HCT116 (cell line): ENCODE results near the gene PCBP3. TPM values are rescaled to one million over a fixed set of nuclear protein-coding genes. Genes with fewer than 3 reads are reported as not detected.

Source experiments
- ATAC-seq: fragments of 200-7000 bp; cut with Tn5 transposase; 2 replicates; pipeline ENCODE4 v1.9.1; 2020; ENCODE audit warnings: mild to moderate bottlenecking, moderate library complexity
- BruUV-seq: library from RNA; stranded (reverse); fragments of 400-500 nt; replicated peaks from 2 replicates; lab custom pipeline; 2021; lab: Mats Ljungman, UMichigan
- CTCF ChIA-PET: fragments of 300-600 bp; sonication (Branson Sonifier 250); formaldehyde crosslinking; loops from one replicate; lab custom pipeline; 2021; ENCODE audit warnings: antibody characterized with exemption; lab: Charles Lee
- POLR2A ChIA-PET: fragments of 300-600, 350-600 bp; sonication (Branson Sonifier 250); formaldehyde crosslinking; loops from one replicate; lab custom pipeline; 2021; ENCODE audit warnings: antibody characterized with exemption; lab: Charles Lee
- RAD21 ChIA-PET, 2 experiments: fragments of 300-600 bp; sonication (Branson Sonifier 250); formaldehyde crosslinking; loops; one replicate each; lab custom pipeline; 2023; ENCODE audit warnings: low total read pairs in 2 of 2; ENCODE audit not compliant: uncharacterized antibody in 2 of 2, unreplicated experiment in 2 of 2, low non-redundant PET in 1 of 2; lab: Charles Lee
- DNase-seq: peaks from one replicate; pipeline ENCODE4 v3.0.0-alpha.2; 2010; ENCODE audit warnings: low read depth, low spot score
- H2AFZ ChIP-seq: fragments of 200-600 bp; shearing (Covaris generic), sonication (generic); 2 replicates; pipeline ENCODE4 v1.6.1; 2017; ENCODE audit warnings: low read depth, mixed run types, mixed read lengths, antibody characterized with exemption, low read length; ENCODE audit not compliant: poor library complexity, severe bottlenecking
- H3K27ac ChIP-seq: 2 replicates; pipeline ENCODE4 v1.5.1; 2012; ENCODE audit warnings: low read depth, low read length
- H3K27me3 ChIP-seq: fragments of 200-600 bp; sonication (generic); 2 replicates; pipeline ENCODE4 v1.6.1; 2016; ENCODE audit warnings: mixed run types, low read length, mixed read lengths; ENCODE audit not compliant: insufficient read depth
- H3K36me3 ChIP-seq, 2 experiments: fragments of 200-500 bp in 1 of 2; fragments of 200-600 bp in 1 of 2; sonication (Bioruptor generic) in 1 of 2; sonication (generic) in 1 of 2; 2 replicates each; pipeline versions ENCODE4 v1.5.1 to v1.6.1; 2014 to 2016; ENCODE audit warnings: low read length in 2 of 2, inconsistent platforms in 1 of 2, mixed read lengths in 1 of 2, mixed run types in 1 of 2; ENCODE audit not compliant: insufficient read depth in 2 of 2, control insufficient read depth in 1 of 2
- H3K4me1 ChIP-seq, 2 experiments: fragments of 200-600 bp in 1 of 2; sonication (generic) in 1 of 2; 2 replicates each; pipeline versions ENCODE4 v1.5.1 to v1.6.1; 2012 to 2017; ENCODE audit warnings: low read length in 2 of 2, inconsistent platforms in 1 of 2, mild to moderate bottlenecking in 1 of 2, mixed read lengths in 1 of 2, mixed run types in 1 of 2, moderate library complexity in 1 of 2; ENCODE audit not compliant: insufficient read depth in 2 of 2, control insufficient read depth in 1 of 2
- H3K4me2 ChIP-seq: fragments of 200-600 bp; sonication (generic); 2 replicates; pipeline ENCODE4 v1.6.1; 2017; ENCODE audit warnings: mixed run types, low read length, mixed read lengths
- H3K4me3 ChIP-seq, 2 experiments: fragments of 200-600 bp in 1 of 2; sonication (generic) in 1 of 2; replicated peaks in 1 of 2; 2 replicates each; pipeline ENCODE4 v1.5.1; 2011 to 2016; ENCODE audit warnings: low read length in 2 of 2, control low read depth in 1 of 2, low read depth in 1 of 2, mild to moderate bottlenecking in 1 of 2, mixed read lengths in 1 of 2, mixed run types in 1 of 2
- H3K79me2 ChIP-seq: fragments of 200-600 bp; sonication (generic); 2 replicates; pipeline ENCODE4 v1.6.1; 2017; ENCODE audit warnings: mild to moderate bottlenecking, mixed run types, low read length, moderate library complexity, mixed read lengths; ENCODE audit not compliant: insufficient read depth
- H3K9ac ChIP-seq: fragments of 200-600 bp; sonication (generic); 2 replicates; pipeline ENCODE4 v1.6.1; 2016; ENCODE audit warnings: low read length, mixed read lengths
- H3K9me2 ChIP-seq: fragments of 200-600 bp; sonication (generic), shearing (Covaris generic); 2 replicates; pipeline ENCODE4 v1.6.1; 2017; ENCODE audit warnings: mixed run types, mild to moderate bottlenecking, moderate library complexity; ENCODE audit not compliant: insufficient read depth
- H3K9me3 ChIP-seq, 2 experiments: fragments of 200-500 bp in 1 of 2; fragments of 200-600 bp in 1 of 2; sonication (Bioruptor generic) in 1 of 2; sonication (generic) in 1 of 2; 2 replicates each; pipeline ENCODE4 v1.6.1; 2014 to 2017; ENCODE audit warnings: low read length in 2 of 2, mixed read lengths in 2 of 2, inconsistent platforms in 1 of 2, low read depth in 1 of 2, mild to moderate bottlenecking in 1 of 2, mixed run types in 1 of 2, moderate library complexity in 1 of 2; ENCODE audit not compliant: control insufficient read depth in 1 of 2, insufficient read depth in 1 of 2
- H4K20me1 ChIP-seq: fragments of 200-600 bp; sonication (generic), shearing (Covaris generic); 2 replicates; pipeline ENCODE4 v1.6.1; 2017; ENCODE audit warnings: mixed run types, mild to moderate bottlenecking, moderate library complexity; ENCODE audit not compliant: insufficient read depth
- ATF3 ChIP-seq: IDR thresholded peaks from 2 replicates; pipeline ENCODE4 v1.6.1; 2012
- EGR1 ChIP-seq: IDR thresholded peaks from 2 replicates; pipeline ENCODE4 v1.6.1; 2012; ENCODE audit warnings: low read depth
- ELF1 ChIP-seq: IDR thresholded peaks from 2 replicates; pipeline ENCODE4 v1.6.1; 2012; ENCODE audit warnings: low read depth, borderline replicate concordance
- EZH2 ChIP-seq: fragments of 200-600 bp; sonication (generic); IDR thresholded peaks from 2 replicates; pipeline ENCODE4 v1.6.1; 2017; ENCODE audit warnings: antibody characterized with exemption, mixed run types
- POLR2A ChIP-seq: IDR thresholded peaks from 2 replicates; pipeline ENCODE4 v1.7.0; 2011; ENCODE audit warnings: borderline replicate concordance; ENCODE audit not compliant: insufficient read depth, insufficient read length; ENCODE audit errors: extremely low read depth
- POLR2AphosphoS5 ChIP-seq: IDR thresholded peaks from 2 replicates; pipeline ENCODE4 v1.6.1; 2011; ENCODE audit warnings: mild to moderate bottlenecking, low read depth, low read length, moderate library complexity
- RAD21 ChIP-seq: IDR thresholded peaks from 2 replicates; pipeline ENCODE4 v1.6.1; 2012; ENCODE audit warnings: low read depth, mild to moderate bottlenecking
- REST ChIP-seq: IDR thresholded peaks from 2 replicates; pipeline ENCODE4 v1.6.1; 2012; ENCODE audit warnings: low read depth
- SIN3A ChIP-seq: IDR thresholded peaks from 2 replicates; pipeline ENCODE4 v1.6.1; 2012; ENCODE audit warnings: low read depth
- TCF7L2 ChIP-seq: IDR thresholded peaks from 2 replicates; pipeline ENCODE4 v1.7.0; 2011; ENCODE audit warnings: borderline replicate concordance, inconsistent platforms; ENCODE audit not compliant: insufficient read depth, insufficient read length; ENCODE audit errors: extremely low read depth
- ZBTB33 ChIP-seq: IDR thresholded peaks from 2 replicates; pipeline ENCODE4 v1.6.1; 2011; ENCODE audit warnings: mild to moderate bottlenecking, low read length, moderate library complexity; ENCODE audit not compliant: insufficient replicate concordance; ENCODE audit errors: extremely low read depth
- intact Hi-C: fragments of 100-400 bp; cut with micrococcal nuclease; formaldehyde crosslinking; loops from 2 replicates; pipeline ENCODE4 v1.10.0; 2022
- total RNA-seq: library from RNA; stranded (reverse); gene quantifications from one replicate; pipeline ENCODE4 v1.2.1, GENCODE V29; 2021; ENCODE audit not compliant: unreplicated experiment

The PCBP3 gene
- total RNA-seq, 1 experiment from 2014 or later, result 3.1 TPM

- ChIA-PET CTCF (no interaction called here), POLR2A (no interaction called here)
These were observed 29.6 kb upstream of the PCBP3 start for GRCh38 chr21:45613881-45614280.

More at GRCh38 chr21:45613881-45614280, 29.6 kb upstream of the PCBP3 start:
- H2AFZ ChIP-seq, result no peak overlapping the region
- H3K4me1 ChIP-seq, result peaks cover 0 to 5% of the 10 kb centered on the region in 2 experiments; a peak in 1 of 4 replicates
- no peak overlapping the region for H3K27ac ChIP-seq
- no peak for ATAC-seq
- H3K79me2 ChIP-seq, result no peaks in the 10 kb centered on the region
- RAD21 ChIA-PET, result no interaction called here
- H3K27me3 ChIP-seq, result peaks cover 18% of the 10 kb centered on the region; the same call in 1 of the 2 replicates
- no peaks in the 10 kb centered on the region for H3K36me3 ChIP-seq
- no peak for DNase-seq
- H3K4me3 ChIP-seq, result no peak overlapping the region
- TF ChIP-seq POLR2A, result no peak
- no peak for TF ChIP-seq EZH2
- no peak for TF ChIP-seq SIN3A
- no peak for TF ChIP-seq EGR1
- TF ChIP-seq REST, result no peak
- TF ChIP-seq POLR2AphosphoS5, result no peak
- no peak for TF ChIP-seq RAD21
- no peak for TF ChIP-seq ELF1
- no peak for TF ChIP-seq ATF3
- TF ChIP-seq TCF7L2, result no peak
- TF ChIP-seq ZBTB33, result no peak
- H3K9me3 ChIP-seq, result no peaks in the 10 kb centered on the region
- intact Hi-C loops, result no loop called here
- no peak overlapping the region for H3K4me2 ChIP-seq
- H4K20me1 ChIP-seq, result no peaks in the 10 kb centered on the region
- no peaks in the 10 kb centered on the region for H3K9me2 ChIP-seq
- H3K9ac ChIP-seq, result no peak overlapping the region
- BruUV-seq, result no TSS peak
